Skeletal muscle tissue (tissue), 4 donors: ENCODE results near the gene PRDM16. TPM values are rescaled to one million over a fixed set of nuclear protein-coding genes. Genes with fewer than 3 reads are reported as not detected.

Source experiments
- H3K27ac ChIP-seq: one replicate; pipeline ENCODE4 v1.7.0; 2013; ENCODE audit warnings: mild to moderate bottlenecking, low read depth, low read length, inconsistent platforms
- H3K27me3 ChIP-seq, 3 donors: one replicate each; pipeline ENCODE4 v1.7.0; 2013; ENCODE audit warnings: low read length in 3 of 3; ENCODE audit not compliant: control insufficient read depth in 3 of 3, insufficient read depth in 3 of 3
- H3K36me3 ChIP-seq, 3 donors: one replicate each; pipeline ENCODE4 v1.7.0; 2013; ENCODE audit warnings: low read length in 3 of 3; ENCODE audit not compliant: control insufficient read depth in 3 of 3, insufficient read depth in 3 of 3
- H3K4me1 ChIP-seq, 3 donors: one replicate each; pipeline ENCODE4 v1.7.0; 2013; ENCODE audit warnings: low read length in 3 of 3, mild to moderate bottlenecking in 3 of 3; ENCODE audit not compliant: control insufficient read depth in 3 of 3, insufficient read depth in 3 of 3
- H3K4me3 ChIP-seq, 3 donors: one replicate each; pipeline ENCODE4 v1.7.0; 2013; ENCODE audit warnings: low read length in 3 of 3
- H3K9ac ChIP-seq, 3 donors: one replicate each; pipeline ENCODE4 v1.7.0; 2013; ENCODE audit warnings: low read length in 3 of 3, mild to moderate bottlenecking in 3 of 3, moderate library complexity in 2 of 3, low read depth in 1 of 3
- H3K9me3 ChIP-seq, 3 donors: one replicate each; pipeline ENCODE4 v1.7.0; 2013; ENCODE audit warnings: low read length in 3 of 3; ENCODE audit not compliant: control insufficient read depth in 3 of 3
- total RNA-seq: library from RNA; depleted of rRNA; stranded (reverse); fragments of >200 nt; gene quantifications from one replicate; pipeline ENCODE4 v1.2.3, GENCODE V29; 2014
- donor health status: Osteomylitis.

Gene PRDM16
- total RNA-seq, 1 donor from 2014 or later = 4.7 TPM

DNA sequence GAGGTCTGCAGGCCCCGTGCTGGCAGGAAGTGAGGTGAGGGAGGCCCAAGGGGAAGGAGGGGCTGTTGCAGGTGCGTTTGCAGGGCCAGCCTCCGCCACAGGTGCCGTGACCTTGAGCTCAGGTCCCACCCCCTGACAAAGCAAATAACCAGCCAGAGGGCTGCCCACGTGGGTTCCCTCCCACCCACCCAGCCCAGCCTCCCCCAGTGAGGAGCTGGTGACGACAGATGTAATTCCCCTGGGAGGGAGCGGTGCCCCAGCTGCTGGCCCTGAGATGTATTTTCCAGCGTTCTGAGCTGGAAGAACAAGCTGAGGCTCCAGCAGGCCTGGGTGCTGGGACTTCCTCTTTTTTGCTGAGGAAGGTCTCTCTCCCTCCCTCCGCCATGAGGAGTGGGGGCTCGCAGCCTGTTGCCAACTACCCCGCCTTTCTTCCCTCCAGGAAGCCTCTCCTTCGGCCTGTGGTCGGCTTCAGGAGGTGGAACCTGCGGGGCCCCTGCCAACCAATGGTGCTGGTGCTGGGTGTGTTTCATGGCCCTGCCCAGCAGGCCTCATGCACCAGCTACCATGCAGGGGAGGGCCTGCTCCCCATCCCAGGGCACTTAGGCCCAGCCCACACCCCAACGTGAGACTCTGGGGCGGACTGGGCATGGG, 153.2 kb downstream of the PRDM16 start:
- no peaks in the 10 kb centered on the region for H3K36me3 ChIP-seq

DNA sequence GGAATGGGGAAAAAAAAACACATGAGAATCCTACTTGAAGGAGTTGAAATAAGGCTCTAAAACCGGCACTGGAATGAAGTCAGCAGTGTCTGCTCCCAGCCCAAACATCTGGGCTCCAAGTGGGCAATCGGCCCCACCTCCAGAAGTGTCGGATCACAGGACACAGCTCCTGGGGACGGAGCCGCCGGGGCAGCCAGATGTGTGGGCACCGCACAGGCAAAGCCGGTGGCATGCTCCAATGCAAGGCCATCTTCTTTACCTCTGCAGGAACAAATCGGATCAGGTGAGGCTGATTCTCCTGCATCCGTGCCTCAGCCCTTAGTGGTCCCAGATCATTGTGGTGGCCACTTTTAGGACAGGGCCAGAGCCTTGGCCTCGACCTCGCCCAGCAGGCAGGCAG, 156.7 kb downstream of the PRDM16 start:
- no peaks in the 10 kb centered on the region for H3K36me3 ChIP-seq
- no peaks in the 10 kb centered on the region for H3K9me3 ChIP-seq
- H3K27me3 ChIP-seq = peaks cover 26 to 78% (median 33%) of the 10 kb centered on the region in 3 donors
- no peak overlapping the region for H3K27ac ChIP-seq
- H3K4me1 ChIP-seq = peaks cover 0 to 1% (median 0%) of the 10 kb centered on the region in 3 donors
- H3K4me3 ChIP-seq = no peak overlapping the region
- no peak overlapping the region for H3K9ac ChIP-seq

More for the DNA sequence above, 153.2 kb downstream of the PRDM16 start:
- H3K9ac ChIP-seq = no peak overlapping the region
- peaks cover 15 to 20% (median 15%) of the 10 kb centered on the region in 3 donors for H3K4me1 ChIP-seq
- no peaks in the 10 kb centered on the region for H3K9me3 ChIP-seq
- H3K4me3 ChIP-seq = no peak overlapping the region
- no peak overlapping the region for H3K27ac ChIP-seq
- peaks cover 30 to 73% (median 46%) of the 10 kb centered on the region in 3 donors for H3K27me3 ChIP-seq

DNA sequence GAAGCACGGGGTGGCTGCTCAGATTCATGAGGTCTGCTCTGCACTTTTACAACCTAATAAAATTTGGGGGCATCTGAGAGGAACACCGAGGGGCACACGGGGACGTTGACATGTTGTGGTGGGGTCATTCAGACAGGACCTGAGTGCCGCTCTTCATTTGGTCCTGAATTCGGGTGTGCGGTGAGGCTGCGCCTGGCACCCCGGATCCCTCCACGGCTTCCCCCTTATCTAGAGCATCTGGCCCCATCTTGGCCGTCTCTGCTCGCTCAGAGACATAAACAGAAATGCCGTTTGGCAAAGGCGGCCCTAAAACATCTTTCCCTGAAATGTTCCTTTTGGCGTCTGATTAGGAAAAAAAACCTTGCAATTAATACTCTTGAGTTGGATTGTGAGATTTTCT, 157.2 kb downstream of the PRDM16 start:
- no peaks in the 10 kb centered on the region for H3K4me1 ChIP-seq
- H3K27me3 ChIP-seq = peaks cover 31 to 81% (median 35%) of the 10 kb centered on the region in 3 donors
- no peak overlapping the region for H3K4me3 ChIP-seq
- H3K9ac ChIP-seq = no peak overlapping the region
- no peak overlapping the region for H3K27ac ChIP-seq
- H3K9me3 ChIP-seq = no peaks in the 10 kb centered on the region
- H3K36me3 ChIP-seq = no peaks in the 10 kb centered on the region

DNA sequence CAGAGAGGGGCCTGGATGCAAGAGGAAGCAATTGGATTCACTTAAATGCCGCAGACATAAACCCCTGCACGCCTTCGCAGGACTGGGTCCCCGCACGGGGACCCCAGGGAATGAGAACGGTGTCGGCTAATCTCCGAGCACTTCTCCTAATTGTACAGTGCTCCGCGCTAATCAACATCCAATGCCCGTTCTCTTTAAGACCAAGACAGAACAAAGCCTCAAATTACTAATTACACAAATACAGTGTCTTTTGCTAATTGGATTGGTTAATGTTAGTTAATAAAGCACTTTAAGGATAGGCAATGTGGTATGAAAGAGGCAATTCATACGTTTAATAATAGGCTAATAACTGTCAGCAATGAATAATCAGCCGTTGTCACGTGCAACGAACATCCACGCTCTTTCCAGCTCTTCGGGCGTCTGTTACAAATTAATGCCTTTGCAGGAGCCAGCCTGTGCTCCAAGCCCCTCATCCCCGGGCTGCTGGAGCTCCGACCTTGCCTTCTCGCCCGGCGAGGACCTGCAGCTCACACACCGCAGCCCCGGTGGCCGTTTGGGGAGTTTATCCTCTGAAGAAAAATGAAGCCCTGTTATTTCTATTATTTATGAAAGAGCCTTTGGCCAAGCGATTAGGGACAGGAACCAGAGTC, 157.8 kb downstream of the PRDM16 start:
- Histone ChIP-seq H3K27me3 (peaks cover 36 to 83% (median 37%) of the 10 kb centered on the region in 3 donors), H3K9ac (no peak overlapping the region)

DNA sequence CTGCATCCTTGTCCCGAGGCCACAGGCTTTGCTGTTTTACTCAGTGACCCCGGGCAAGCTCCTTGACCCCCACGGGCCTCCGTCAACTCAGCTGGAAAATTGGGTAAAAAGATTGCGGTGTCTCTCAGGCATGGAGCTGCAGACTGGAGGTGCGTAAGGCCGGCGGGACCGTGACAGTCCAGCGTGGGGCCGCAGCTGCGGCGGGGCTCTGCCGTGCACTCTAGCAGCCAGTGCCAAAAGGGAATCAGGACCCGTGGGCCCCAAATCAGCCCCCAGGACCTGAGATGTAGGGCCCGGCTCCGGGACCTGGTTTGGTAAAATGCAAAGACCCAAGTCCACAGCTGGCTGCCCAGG, 158.3 kb downstream of the PRDM16 start:
- Histone ChIP-seq H3K4me3 (no peak overlapping the region), H3K9ac (no peak overlapping the region), H3K27ac (no peak overlapping the region), H3K27me3 (peaks cover 39 to 84% (median 40%) of the 10 kb centered on the region in 3 donors), H3K36me3 (no peaks in the 10 kb centered on the region), H3K9me3 (no peaks in the 10 kb centered on the region), H3K4me1 (no peaks in the 10 kb centered on the region)

More for the DNA sequence above, 157.8 kb downstream of the PRDM16 start:
- H3K27ac ChIP-seq = no peak overlapping the region
- no peaks in the 10 kb centered on the region for H3K4me1 ChIP-seq
- H3K4me3 ChIP-seq = no peak overlapping the region
- H3K9me3 ChIP-seq = no peaks in the 10 kb centered on the region
- H3K36me3 ChIP-seq = no peaks in the 10 kb centered on the region

DNA sequence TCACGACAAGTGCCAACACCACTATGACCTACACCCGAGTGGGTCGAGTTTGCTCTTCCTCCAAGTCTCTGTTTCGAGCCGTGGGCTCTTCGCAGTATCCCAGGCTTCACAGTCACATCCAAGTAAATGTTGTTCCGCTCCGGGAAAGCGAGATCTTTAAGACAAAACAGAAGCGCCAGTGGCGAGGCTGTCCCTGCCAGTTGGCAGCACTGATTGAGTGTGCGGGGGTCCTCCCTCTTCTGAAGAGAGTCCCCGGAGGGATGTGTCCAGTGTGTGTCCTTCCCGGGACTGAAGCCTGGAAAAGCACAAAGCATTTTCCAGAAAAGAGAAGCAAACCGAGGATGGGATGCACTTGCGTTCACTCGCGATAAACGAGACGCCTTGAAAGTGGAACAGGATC, 158.9 kb downstream of the PRDM16 start:
- Histone ChIP-seq H3K27ac (no peak overlapping the region), H3K27me3 (peaks cover 44 to 79% (median 45%) of the 10 kb centered on the region in 3 donors)

DNA sequence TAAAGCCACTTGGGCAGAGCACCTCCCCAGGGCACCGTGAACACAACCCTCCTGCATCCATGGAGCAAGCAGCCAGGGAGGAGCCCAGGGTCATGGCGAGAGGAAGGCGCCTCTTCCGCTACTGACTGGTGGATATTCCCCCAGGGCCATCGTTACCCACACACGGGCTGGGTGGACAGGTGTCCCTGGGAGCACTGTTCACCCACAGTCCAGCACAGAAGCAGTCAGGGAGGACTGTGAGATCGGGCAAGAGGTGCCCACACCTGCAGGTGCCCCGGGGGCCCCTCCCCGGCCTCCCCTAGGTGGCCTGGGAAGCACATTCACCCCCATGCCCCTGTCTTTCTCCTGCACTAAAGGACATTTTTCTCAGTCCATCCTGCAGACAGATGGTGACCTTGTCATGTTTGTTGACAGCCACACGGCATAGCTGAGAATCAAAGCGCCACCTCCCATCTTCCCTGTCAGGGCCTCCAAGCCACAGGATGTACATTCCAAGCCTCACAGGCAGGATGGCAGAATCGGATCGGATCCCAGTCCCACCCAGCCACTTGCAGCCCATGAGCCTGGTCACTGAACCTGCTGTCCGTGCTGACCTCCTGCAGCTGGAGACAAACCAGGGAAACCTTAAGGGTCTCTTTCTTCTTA, 160.2 kb downstream of the PRDM16 start:
- Histone ChIP-seq H3K27me3 (peaks cover 47 to 73% (median 50%) of the 10 kb centered on the region in 3 donors), H3K9me3 (no peaks in the 10 kb centered on the region), H3K4me1 (no peaks in the 10 kb centered on the region), H3K4me3 (no peak overlapping the region), H3K9ac (no peak overlapping the region), H3K36me3 (no peaks in the 10 kb centered on the region), H3K27ac (no peak overlapping the region)

More for the DNA sequence above, 158.9 kb downstream of the PRDM16 start:
- no peaks in the 10 kb centered on the region for H3K9me3 ChIP-seq
- H3K9ac ChIP-seq = no peak overlapping the region
- H3K4me3 ChIP-seq = no peak overlapping the region
- H3K36me3 ChIP-seq = no peaks in the 10 kb centered on the region
- H3K4me1 ChIP-seq = no peaks in the 10 kb centered on the region

DNA sequence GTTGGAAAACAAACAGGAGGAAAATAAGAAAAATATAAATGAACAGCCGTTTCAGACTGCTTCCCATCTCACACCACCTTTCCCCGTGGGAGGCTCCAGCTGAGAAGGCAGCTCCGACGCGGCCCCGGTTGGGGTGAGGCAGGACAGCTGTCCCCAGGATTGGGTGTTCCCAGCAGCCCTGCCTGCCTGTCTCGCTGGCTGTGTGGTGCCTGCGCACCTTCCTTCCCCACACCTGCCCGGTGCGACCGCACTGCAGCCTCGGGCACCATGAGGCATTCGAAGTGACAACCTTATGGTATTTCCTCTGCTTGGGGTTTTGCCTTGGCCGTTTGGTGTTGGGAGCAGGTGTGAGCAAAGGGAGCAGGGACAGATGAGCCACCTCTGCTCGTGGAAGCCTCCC, 161.6 kb downstream of the PRDM16 start:
- Histone ChIP-seq H3K9me3 (no peaks in the 10 kb centered on the region), H3K27me3 (peaks cover 41 to 67% (median 42%) of the 10 kb centered on the region in 3 donors), H3K36me3 (no peaks in the 10 kb centered on the region), H3K9ac (no peak overlapping the region), H3K27ac (no peak overlapping the region), H3K4me3 (no peak overlapping the region), H3K4me1 (no peaks in the 10 kb centered on the region)

DNA sequence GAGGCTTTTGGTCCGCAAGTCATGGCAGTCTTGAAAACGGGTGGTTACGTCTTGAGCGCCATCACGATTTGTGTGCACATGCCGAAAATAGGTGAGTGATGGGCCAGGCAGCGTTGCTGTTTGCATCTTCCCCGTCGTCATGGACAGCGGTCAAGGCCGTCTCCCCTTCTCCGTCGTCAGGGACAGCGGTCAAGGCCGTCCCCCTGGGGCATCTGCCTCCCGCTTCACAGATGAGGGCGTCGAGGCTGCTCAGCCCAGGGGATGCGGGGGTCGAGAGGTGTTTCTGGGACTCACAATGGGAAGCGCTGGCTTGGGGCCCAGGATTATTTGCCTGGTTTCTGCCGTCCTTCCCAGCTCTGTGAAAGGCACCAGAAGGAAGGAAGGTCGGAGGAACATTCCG, 162.2 kb downstream of the PRDM16 start:
- no peaks in the 10 kb centered on the region for H3K36me3 ChIP-seq
- no peaks in the 10 kb centered on the region for H3K4me1 ChIP-seq
- H3K9me3 ChIP-seq = no peaks in the 10 kb centered on the region
- no peak overlapping the region for H3K27ac ChIP-seq
- no peak overlapping the region for H3K4me3 ChIP-seq
- H3K9ac ChIP-seq = no peak overlapping the region
- peaks cover 35 to 60% (median 41%) of the 10 kb centered on the region in 3 donors for H3K27me3 ChIP-seq

DNA sequence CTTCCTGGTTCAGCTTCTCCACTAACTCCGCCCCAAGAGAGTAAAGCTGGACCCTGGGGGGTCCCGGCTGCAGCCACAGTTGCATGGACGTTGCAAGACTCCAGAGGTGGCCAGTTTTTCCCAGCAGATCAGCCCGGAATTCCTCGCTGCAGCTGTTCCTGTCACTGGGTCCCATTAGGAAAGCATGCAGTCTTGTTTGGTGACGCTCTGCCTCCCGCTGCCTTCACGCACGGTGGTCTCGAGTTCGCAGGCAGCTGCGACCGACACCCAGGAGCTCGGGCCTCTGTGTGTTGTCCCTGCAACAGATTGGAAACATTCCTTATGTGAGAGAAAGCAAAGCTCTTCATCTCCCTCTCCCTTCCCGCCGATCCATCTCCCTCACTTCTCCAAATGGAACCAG, 162.8 kb downstream of the PRDM16 start:
- no peaks in the 10 kb centered on the region for H3K9me3 ChIP-seq
- no peaks in the 10 kb centered on the region for H3K4me1 ChIP-seq
- H3K9ac ChIP-seq = no peak overlapping the region
- no peak overlapping the region for H3K4me3 ChIP-seq
- H3K27ac ChIP-seq = no peak overlapping the region
- H3K27me3 ChIP-seq = peaks cover 40 to 60% (median 45%) of the 10 kb centered on the region in 3 donors
- no peaks in the 10 kb centered on the region for H3K36me3 ChIP-seq
